Activated CD4-positive, alpha-beta T cell treated with anti-CD3 and anti-CD28 coated beads for 1 hour (primary cell): ENCODE data around the gene AKR1D1.
"Not testable (repeated sequence)": the region's sequence is repeated elsewhere in the genome, so short reads cannot be mapped to it uniquely, and the experiment has no call there.

Experiments used
- DNase-seq: peaks from one replicate; pipeline ENCODE4 v3.0.0-alpha.2; 2020

The AKR1D1 gene, protein sequence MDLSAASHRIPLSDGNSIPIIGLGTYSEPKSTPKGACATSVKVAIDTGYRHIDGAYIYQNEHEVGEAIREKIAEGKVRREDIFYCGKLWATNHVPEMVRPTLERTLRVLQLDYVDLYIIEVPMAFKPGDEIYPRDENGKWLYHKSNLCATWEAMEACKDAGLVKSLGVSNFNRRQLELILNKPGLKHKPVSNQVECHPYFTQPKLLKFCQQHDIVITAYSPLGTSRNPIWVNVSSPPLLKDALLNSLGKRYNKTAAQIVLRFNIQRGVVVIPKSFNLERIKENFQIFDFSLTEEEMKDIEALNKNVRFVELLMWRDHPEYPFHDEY

DNA sequence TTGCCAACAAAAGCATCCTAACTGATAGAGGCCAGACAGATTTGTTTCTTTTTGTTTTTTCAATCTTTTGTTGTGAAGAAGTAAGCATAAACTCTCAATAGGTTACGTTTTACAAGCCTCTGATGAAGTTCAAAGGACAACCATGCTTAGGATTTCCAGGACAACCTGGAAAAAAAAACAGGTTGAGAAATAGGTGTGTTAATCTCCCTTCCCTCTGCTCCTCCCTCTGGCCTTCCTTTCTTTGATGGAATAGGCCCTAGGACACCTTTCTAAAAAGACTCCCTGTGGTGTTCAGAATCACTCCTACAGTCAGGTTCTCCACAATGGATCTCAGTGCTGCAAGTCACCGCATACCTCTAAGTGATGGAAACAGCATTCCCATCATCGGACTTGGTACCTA is at the start of gene AKR1D1:
TSS of gene AKR1D1 (plus strand) at position 264 of the 400 bp plus-strand sequence. CDS start at position 324, 60 bp downstream.
- DNase-seq, result no peak

DNA sequence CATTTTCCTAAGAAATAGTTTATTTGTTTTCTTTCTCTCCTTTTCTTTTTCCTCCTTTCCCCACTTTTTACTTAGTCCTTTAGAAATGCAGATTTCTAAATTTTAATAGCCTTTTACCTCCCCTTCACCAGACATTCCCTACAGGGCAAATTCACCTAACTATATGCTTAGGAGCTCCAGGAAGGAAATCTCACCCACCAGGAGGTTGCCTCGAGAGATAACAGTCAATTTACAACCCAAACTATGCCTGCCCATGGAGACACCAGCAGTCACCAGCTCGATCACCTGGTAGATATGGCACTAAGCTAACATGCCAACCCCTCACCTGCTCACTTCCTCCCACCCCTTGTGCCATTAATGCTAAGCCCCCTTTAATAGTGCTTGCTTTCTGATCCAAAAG is 49.2 kb upstream of the AKR1D1 start:
- no peak for DNase-seq

DNA sequence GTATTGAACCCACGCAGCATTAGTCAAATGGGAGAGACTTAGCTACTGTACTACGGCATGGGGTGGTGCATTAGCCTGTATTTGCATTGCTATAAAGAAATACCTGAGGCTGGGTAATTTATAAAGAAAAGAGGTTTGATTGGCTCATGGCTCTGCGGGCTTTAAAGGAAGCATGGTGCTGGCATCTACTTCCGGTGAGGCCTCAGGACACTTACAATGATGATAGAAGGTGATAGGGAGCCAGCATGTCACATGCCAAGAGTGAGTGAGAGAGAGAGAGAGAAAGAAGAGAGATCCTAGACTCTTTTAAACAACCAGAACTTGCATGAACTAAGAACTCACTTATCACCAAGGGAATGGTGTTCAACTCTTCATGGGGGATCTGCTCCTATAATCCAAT is 47.1 kb upstream of the AKR1D1 start:
- no peak for DNase-seq

DNA sequence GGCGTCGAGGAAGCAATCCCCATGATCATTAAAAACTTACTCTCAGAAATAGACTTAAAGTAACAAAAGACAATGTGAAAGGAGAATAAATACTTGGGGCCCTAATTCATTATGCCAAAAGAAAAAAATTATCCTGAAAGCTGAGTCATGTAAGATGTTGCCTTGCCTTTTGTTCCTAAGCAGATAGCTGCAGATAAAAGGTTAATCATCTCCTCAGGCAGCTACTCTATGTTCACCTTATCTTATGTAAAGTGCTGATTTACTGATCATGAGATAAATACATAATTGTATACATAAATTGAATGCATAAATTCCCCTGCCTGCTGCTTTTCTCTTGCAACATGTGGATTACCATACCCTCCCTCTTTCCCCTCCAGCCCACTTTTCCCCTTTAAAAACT is 46.3 kb upstream of the AKR1D1 start:
- DNase-seq, result no peak

DNA sequence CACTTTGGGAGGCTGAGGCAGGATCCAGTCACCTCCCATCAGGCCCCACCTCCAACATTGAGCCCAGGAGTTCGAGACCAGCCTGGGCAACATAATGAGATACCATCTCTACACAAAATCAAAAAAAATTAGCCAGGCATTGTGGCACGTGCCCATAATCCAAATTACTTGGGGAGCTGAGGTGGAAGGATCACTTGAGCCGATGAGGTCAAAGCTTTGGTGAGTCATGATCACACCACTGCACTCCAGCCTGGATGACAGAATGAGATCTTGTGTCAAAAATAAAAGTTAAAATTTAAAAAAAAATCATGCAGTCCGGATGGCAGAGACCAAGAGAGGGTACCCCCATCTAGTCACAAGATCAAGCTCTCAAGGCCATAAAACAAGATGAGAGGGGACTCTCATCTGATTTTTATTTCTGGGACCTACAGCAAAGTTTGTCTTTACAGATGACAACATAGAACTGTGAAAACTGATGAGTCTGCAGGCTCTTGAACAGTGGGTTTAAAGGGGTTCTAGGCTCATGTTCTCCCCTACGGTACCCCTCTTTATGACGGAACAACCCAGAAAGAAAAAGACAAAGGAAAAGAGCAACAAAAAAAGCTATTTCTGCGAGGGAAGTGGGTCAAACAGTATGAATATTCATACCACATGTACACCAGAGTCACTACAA is 45.4 kb upstream of the AKR1D1 start:
- no peak for DNase-seq

DNA sequence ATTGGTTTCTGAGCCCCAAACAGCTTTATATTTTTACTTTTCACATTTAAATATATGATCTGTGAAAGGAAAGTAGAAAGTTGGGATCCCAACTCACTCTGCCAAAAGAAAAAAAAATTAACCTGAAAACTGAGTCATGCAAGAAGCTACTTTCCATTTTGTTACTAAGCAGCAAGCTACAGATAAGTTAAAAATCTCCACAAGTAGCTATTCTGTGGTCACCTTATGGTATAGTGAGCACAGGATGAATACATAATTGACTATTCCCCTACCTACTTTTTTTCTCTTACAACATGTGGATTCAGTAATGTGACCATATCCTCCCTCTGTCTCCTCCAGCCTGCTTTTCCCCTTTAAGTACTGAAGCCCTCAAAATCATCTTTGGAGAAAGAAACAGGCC is 44.1 kb upstream of the AKR1D1 start:
- no peak for DNase-seq

DNA sequence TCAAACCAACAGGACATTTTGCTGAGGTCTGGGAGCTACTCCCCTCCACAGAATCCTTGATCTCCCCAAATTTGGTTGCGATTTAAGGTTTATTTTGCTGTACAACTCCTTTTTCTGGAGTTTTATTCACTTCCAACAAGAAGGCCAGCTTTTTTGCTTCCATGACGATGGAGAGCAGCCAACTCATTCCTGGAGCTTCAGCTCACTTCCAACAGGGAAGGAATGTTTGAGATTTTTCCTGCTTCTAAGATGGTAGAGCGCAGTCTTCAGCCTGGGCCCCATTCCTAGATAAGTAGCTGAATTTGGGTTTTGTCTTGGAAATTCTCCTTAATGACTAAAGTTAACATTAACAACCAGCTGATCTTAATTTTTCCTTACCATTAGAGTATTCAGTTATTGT is 43.5 kb upstream of the AKR1D1 start:
- DNase-seq, result no peak

DNA sequence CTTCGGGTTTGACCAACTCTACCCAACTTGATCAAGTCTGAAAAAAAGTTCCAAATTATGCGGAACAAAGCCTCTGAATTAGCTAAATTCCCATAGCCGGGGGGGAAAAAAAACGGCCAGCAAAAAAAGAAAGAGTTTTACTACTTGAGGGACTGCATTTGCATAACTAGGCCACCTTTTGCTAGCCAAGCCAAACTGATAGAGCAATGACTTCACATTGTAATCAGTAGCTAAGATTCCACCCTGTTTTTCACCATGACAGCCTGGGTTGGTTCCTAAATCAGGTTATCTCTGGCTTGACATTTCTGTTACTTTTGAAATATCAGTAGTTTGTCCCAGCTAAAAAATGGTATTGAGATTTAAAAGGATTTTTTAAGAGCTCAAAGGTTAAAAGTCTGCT is 43.0 kb upstream of the AKR1D1 start:
- no peak for DNase-seq

DNA sequence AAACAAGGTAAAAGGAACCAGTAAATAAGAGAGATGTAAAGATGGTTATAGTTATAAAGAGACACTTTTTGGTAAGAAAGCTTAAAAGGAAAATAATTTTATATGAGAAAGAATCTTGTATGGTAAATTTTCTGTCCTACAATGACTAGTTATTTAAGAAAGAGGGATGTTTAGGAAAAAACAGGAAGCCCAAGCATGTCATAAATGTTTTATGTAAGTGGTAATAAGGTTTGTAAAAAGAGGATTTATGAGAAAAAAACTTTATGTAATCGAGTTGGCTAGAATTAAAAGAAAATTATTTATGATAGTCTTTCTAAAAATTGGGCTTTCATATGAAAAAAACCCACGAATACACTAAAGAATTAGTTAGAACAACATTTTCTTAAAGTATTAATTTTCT is 40.1 kb upstream of the AKR1D1 start:
- no peak for DNase-seq

DNA sequence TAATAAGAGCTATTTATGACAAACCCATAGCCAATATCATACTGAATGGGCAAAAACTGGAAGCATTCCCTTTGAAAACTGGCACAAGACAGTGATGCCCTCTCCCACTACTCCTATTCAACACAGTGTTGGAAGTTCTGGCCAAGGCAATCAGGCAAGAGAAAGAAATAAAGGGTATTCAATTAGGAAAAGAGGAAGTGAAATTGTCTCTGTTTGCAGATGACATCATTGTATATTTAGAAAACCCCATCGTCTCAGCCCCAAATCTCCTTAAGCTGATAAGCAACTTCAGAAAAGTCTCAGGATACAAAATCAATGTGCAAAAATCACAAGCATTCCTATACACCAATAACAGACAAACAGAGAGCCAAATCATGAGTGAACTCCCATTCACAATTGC is 36.2 kb upstream of the AKR1D1 start:
- not testable (repeated sequence) for DNase-seq

DNA sequence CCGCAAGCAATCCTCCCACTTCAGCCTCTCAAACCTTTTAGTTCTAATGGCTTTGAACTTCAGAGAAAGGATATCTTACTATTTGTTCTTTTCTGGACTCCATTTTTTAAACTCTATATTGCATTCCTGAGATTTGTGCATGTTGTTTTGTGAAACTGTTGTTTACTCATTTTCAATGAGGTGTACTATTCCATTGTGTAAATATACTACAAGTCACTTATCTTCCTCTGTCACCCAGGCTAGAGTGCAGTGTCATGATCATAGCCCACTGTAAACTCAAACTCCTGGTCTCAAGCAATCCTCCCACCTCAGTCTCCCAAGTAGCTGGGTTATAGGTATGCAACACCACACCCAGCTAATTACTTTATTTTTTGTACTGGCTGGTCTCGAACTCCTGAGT is 31.4 kb upstream of the AKR1D1 start:
- DNase-seq, result no peak

DNA sequence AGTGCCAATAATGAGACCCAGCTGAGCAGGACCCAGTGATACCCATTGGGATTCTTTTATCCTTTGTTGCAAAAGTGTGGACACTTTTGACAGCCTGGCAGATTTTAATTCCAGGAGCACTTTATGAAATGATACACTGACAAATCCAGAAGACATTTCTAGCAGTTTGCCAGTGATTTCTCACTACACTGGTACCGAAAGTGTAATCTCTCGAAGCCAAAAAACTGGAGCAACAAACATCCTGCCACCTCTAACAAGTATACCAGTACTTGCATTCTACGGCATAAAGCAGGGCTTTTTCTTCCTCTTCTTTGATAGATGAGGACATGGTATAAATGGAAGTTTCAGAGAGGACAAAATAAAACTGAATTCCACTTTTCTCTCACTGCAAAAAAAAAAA is 28.4 kb upstream of the AKR1D1 start:
- DNase-seq, result no peak

DNA sequence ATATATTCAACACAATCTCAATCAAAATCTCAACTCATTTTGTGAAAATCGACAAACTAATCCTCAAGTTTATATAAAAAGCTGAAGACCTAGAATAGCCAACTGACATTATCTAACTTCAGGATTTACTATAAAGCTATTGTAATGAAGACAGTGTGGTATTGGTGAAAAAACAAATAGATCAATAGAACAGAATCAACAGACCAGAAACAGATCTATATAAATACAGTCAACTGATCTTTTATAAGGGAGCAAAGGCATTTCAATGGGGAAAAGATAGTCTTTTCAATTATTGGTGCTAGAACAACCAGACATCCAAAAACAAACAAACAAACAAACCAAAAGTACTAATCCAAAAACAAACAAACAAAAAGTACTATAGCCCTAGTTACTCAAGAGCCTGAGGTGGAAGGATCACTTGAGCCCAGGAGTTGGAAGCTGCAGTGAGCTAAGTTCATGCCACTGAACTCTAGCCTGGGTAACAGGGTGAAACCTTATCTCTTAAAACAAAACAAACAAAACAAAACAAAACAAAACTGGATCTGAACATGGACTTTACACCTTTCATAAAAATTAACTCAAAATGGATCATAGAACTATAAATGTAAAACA is 26.6 kb upstream of the AKR1D1 start:
- DNase-seq, result no peak

DNA sequence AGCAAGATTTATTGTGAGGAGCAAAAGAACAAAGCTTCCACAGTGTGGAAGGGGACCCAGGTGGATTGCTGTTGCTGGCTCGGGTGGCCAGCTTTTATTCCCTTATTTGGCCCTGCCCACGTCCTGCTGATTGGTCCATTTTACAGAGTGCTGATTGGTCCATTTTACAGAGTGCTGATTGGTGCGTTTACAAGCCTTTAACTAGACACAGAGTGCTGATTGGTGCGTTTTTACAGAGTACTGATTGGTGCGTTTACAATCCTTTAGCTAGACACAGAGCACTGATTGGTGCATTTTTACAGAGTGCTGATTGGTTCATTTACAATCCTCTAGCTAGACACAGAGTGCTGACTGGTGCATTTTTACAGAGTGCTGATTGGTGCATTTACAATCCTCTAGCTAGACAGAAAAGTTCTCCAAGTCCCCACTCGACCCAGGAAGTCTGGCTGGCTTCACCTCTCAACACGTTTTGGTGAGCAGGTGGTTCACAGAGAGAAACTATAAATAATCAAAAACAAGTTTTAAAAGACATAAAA is 24.5 kb upstream of the AKR1D1 start:
- DNase-seq, result not testable (repeated sequence)

DNA sequence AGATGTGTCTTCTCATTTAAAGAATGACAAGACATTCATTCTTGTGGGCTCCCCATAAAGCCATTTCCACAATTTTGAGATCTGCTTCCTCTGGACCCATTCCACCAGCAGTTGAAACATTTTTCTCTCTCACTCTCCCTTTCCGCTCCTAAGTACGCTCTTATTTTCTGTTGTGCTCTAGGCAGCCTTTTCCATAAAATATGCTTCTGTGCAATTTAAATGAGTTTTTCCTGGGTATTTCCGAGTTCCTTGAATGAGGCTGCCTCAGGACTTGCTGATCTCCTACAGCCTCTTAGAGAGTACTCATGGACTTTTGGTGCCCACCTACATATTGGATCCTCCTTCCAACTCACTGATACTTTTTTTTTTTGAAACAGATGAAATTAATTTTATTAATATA is 23.6 kb upstream of the AKR1D1 start:
- DNase-seq, result no peak

DNA sequence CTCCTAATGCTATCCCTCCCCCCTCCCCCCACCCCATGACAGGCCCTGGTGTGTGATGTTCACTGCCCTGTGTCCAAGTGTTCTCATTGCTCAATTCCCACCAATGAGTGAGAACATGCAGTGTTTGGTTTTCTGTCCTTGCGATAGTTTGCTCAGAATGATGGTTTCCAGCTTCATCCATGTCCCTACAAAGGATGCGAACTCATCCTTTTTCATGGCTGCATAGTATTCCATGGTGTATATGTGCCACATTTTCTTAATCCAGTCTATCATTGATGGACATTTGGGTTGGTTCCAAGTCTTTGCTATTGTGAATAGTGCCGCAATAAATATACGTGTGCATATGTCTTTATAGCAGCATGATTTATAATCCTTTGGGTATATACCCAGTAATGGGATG is 20.6 kb upstream of the AKR1D1 start:
- DNase-seq, result not testable (repeated sequence)

DNA sequence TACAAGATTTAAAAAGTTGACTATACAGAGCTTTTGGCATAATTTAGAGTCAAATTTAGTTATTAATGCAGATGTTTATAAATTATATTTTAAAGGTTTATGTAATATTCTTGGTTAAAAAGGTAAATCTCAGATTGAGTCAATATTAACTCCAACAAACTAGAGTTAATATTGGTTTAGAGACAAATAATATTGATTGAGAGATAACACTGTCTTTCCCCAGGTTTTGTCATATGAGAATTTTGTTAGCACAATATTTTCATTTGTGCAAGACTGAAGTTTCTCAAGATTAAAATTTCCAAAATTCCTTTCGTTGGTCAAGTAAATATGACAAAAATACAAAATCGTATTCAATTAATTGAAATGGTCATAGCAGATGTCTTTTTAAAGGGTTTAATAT is 12.9 kb upstream of the AKR1D1 start:
- no peak for DNase-seq

DNA sequence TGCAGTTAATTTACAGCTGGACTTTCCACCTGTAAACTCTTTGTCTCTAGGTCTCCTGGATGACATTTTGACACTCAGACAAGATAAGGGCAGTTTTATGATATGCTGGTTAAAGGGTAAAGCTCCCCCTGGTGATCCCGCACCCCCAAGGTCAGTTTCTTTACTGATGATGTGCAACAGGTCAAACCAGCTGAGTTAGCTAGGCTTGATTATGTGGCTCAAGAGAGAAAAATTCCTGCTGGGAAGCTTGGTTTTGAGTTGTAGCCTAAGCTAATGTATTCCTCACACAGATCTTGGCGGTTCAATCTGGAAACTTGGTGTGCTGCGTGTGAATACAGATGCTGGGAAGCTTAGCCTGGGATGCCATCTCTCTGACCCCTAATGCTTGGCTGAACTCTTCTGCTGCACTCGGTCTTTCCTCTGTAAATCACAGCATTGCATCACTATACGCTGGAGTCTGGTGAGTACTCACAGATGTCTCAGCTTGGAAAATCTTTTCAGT is 11.4 kb upstream of the AKR1D1 start:
- DNase-seq, result no peak

DNA sequence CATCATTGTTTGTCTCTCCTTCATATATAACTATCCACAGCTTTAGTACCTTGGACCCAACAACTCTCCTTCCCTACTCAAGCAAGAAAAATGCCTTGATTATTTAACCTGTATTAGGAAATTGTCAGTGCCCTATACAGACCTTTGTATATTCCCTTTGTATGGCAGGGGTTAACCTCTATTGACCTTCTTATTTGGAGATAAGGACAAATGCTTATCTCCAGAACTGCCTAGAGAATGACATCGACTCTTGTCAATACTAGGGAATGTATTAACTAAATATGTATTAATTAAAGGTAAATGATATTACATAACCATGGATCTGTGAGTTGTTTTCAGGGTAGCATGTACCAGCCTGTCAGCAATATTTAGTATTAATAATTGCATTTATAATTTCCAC is 10.4 kb upstream of the AKR1D1 start:
- no peak for DNase-seq

DNA sequence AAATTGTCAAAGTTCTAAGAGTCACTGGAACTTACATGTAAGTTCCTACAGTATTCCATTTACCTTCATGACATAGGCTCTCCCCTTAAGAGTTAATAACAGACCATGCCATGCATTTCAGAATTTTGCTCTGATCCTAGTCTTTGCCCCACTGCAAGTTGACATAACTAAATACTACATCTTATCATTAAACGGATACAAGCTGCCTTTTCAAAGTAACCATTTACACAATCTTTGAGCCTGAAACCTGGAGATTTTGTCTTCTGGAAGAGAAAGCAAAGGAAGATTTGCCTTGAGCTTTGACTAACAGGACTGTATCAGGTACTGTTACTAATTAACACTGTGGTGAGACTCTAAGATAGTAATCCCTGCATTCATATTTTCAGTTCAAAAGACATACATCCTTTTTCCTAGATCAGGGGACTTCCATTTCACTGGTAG is 9.3 kb upstream of the AKR1D1 start:
- DNase-seq, result no peak

DNA sequence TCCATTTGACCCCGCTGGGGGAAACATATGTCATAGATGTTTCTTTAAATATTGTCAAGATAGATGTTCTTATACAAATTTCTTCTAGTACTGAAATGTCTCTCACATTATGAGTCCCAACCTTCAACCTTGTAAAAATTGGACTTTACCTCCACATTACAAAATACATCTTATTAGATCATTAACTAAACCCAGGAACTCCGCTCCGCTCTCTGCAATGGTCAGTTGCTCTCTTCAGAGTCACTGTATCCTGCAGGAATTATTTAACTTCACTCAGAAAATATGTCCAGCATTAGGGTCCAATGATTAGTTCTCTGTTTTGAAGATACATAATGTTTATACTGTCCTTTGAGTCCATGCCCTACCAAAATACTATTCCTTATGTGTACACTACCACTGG is 8.5 kb upstream of the AKR1D1 start:
- DNase-seq, result no peak

DNA sequence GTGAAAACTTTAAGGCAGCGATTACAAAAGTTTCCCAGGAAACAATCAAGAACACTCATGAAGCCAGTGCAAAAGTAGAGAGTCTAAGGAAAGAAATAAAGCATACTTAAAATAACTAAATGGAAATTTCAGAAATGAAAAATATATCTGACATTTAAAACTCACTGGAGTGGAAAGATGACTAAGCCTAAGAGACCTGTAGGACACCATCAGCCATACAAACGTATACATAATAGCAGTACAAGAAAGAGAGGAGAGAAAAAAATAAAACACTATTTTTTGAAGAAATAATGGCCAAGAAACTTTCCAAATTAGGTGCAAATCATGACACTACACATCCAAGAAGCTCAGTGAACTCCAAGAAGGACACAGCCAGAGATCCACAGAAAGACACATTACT is 5.4 kb upstream of the AKR1D1 start:
- DNase-seq, result no peak

DNA sequence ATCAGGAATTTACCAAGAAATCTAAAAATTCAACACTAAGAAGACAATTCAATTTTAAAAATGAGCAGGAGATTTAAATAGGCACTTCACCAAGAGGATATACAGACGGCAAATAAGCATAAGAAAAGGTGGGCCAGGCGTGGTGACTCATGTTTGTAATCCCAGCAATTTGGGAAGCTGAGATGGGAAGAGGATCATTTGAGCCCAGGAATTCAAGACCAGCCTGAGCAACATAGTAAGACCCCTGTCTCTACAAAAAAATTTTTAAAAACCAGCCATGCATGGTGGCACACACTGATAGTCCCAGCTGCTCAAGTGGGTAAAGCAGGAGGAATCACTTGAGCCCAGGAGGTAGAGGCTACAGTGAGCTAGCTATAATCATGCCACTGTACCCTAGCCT is 3.5 kb upstream of the AKR1D1 start:
- DNase-seq, result no peak

DNA sequence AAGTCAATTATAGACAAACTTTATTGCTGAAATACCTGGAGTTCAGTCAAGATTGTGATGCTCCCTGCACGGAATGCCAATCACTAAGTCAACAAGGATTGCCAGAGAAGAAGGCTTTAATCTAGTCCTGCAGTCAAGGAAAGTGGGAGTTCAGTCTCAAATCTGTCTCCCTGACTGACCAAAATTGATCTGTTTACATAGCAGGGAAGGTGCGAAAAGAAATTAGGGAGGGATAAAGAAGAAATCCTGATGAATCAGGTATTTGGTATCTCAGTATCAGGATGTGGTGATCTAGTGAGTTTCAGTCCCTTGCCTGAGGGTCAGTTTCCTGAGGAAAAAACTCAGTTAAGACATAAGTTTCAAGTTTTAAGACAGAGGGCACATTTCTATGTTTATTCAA is 2.1 kb upstream of the AKR1D1 start:
- DNase-seq, result no peak
